AG20443 (cell line): Measurements from ENCODE around the gene TMEM107.
"Not testable (repeated sequence)": the region's sequence is repeated elsewhere in the genome, so short reads cannot be mapped to it uniquely, and the experiment has no call there.

Experiments used
- DNase-seq: peaks from one replicate; pipeline ENCODE4 v3.0.0; 2012; ENCODE audit warnings: low spot score, mixed read lengths

The TMEM107 gene

GRCh38 chr17:8176197-8176940, at the start of gene TMEM107:
Gene TMEM107, minus strand, starts transcription at chr17:8176380. Its CDS starts 94 bp downstream, at chr17:8176286.
- DNase-seq = peak; percentile 88

- no peak for DNase-seq
Observed at GRCh38 chr17:8224891-8225812, 49.0 kb upstream of the TMEM107 start.

- DNase-seq = peak; percentile 20
Observed at GRCh38 chr17:8223356-8224126, 47.4 kb upstream of the TMEM107 start.

GRCh38 chr17:8222630-8223355, 46.6 kb upstream of the TMEM107 start:
- peak; percentile 84 for DNase-seq

- DNase-seq = no peak
Observed at GRCh38 chr17:8222380-8222629, 46.1 kb upstream of the TMEM107 start.

GRCh38 chr17:8221663-8222379, 45.6 kb upstream of the TMEM107 start:
- peak; percentile 58 for DNase-seq

GRCh38 chr17:8220783-8221662, 44.8 kb upstream of the TMEM107 start:
- DNase-seq = peak; percentile 68

- not testable (repeated sequence) for DNase-seq
Observed at GRCh38 chr17:8214000-8214399, 37.8 kb upstream of the TMEM107 start.

- no peak for DNase-seq
Observed at GRCh38 chr17:8212312-8213180, 36.4 kb upstream of the TMEM107 start.

- no peak for DNase-seq
Observed at GRCh38 chr17:8210761-8211458, 34.7 kb upstream of the TMEM107 start.

GRCh38 chr17:8209907-8210760, 34.0 kb upstream of the TMEM107 start, which contains the start of gene AURKB:
Gene AURKB, minus strand, starts transcription at chr17:8210575. Its CDS starts 351 bp downstream, at chr17:8210224.
- peak; percentile 97 for DNase-seq

GRCh38 chr17:8206536-8206935, 30.4 kb upstream of the TMEM107 start:
- no peak for DNase-seq

- no peak for DNase-seq
Observed at GRCh38 chr17:8204761-8205555, 28.8 kb upstream of the TMEM107 start.

GRCh38 chr17:8192070-8192815, 16.1 kb upstream of the TMEM107 start:
- DNase-seq = peak; percentile 77

- no peak for DNase-seq
Observed at GRCh38 chr17:8190506-8190905, 14.3 kb upstream of the TMEM107 start.
